WTC11 (cell line): ENCODE results near the gene TBC1D20. TPM values are rescaled to one million over a fixed set of nuclear protein-coding genes. Genes with fewer than 3 reads are reported as not detected.

Experiments used
- ATAC-seq: fragments of 200-7000 bp; cut with Tn5 transposase; 2 replicates; pipeline ENCODE4 v1.10.0; 2021; ENCODE audit warnings: mild to moderate bottlenecking, moderate library complexity
- CTCF ChIA-PET: fragments of 300-600 bp; sonication (Branson Sonifier 250); formaldehyde crosslinking; loops from one replicate; lab custom pipeline; 2021; ENCODE audit warnings: antibody characterized with exemption; lab: Charles Lee
- POLR2A ChIA-PET: fragments of 350-600 bp; sonication (Branson Sonifier 250); formaldehyde crosslinking; loops from one replicate; lab custom pipeline; 2021; ENCODE audit warnings: antibody characterized with exemption; lab: Charles Lee
- DNase-seq: peaks from one replicate; pipeline ENCODE4 v3.0.0; 2021; ENCODE audit warnings: low spot score
- H3K27ac Mint-ChIP-seq: 2 replicates; pipeline ENCODE4 v1.8.0; 2021; ENCODE audit warnings: mixed read lengths
- H3K27me3 Mint-ChIP-seq: 2 replicates; pipeline ENCODE4 v1.8.0; 2021; ENCODE audit warnings: low read depth, mild to moderate bottlenecking, moderate library complexity, mixed read lengths
- H3K36me3 Mint-ChIP-seq: 2 replicates; pipeline ENCODE4 v1.8.0; 2021; ENCODE audit warnings: mixed read lengths
- H3K4me1 Mint-ChIP-seq: 2 replicates; pipeline ENCODE4 v1.8.0; 2022; ENCODE audit warnings: mixed read lengths
- H3K4me3 Mint-ChIP-seq: 2 replicates; pipeline ENCODE4 v1.8.0; 2021; ENCODE audit warnings: mild to moderate bottlenecking, moderate library complexity, mixed read lengths
- H3K9me3 Mint-ChIP-seq: 2 replicates; pipeline ENCODE4 v1.8.0; 2021; ENCODE audit warnings: mixed read lengths
- AR ChIP-seq: fragments of 250-450 bp; sonication (Bioruptor Pico); IDR thresholded peaks from 2 replicates; pipeline ENCODE4 v1.9.0; 2021; ENCODE audit warnings: mild to moderate bottlenecking
- CTCF ChIP-seq: fragments of 200-600 bp; IDR thresholded peaks from 2 replicates; pipeline ENCODE4 v1.8.0; 2022; ENCODE audit warnings: antibody characterized with exemption
- E2F5 ChIP-seq: sonication (generic); formaldehyde crosslinking; IDR thresholded peaks from 2 replicates; pipeline ENCODE4 v1.8.1; 2022; ENCODE audit warnings: mild to moderate bottlenecking, moderate library complexity, missing genetic modification reagents
- ELF4 ChIP-seq: sonication (generic); formaldehyde crosslinking; IDR thresholded peaks from 2 replicates; pipeline ENCODE4 v1.8.1; 2022; ENCODE audit warnings: low read depth, mild to moderate bottlenecking, moderate library complexity, missing genetic modification reagents
- FOXJ3 ChIP-seq: sonication (generic); formaldehyde crosslinking; IDR thresholded peaks from 2 replicates; pipeline ENCODE4 v1.9.0; 2021; ENCODE audit warnings: missing genetic modification reagents, mild to moderate bottlenecking, borderline replicate concordance
- FOXP4 ChIP-seq: sonication (generic); formaldehyde crosslinking; IDR thresholded peaks from 2 replicates; pipeline ENCODE4 v1.8.0; 2022; ENCODE audit warnings: mild to moderate bottlenecking, missing genetic modification reagents
- GTF2I ChIP-seq: fragments of 250-450 bp; sonication (Bioruptor Pico); conservative IDR thresholded peaks from 2 replicates; pipeline ENCODE4 v1.4.0; 2021; ENCODE audit warnings: mild to moderate bottlenecking
- HMGA2 ChIP-seq: fragments of 250-450 bp; sonication (Bioruptor Pico); IDR thresholded peaks from 2 replicates; pipeline ENCODE4 v1.4.0; 2021; ENCODE audit warnings: mild to moderate bottlenecking, moderate library complexity
- MAX ChIP-seq: sonication (generic); formaldehyde crosslinking; IDR thresholded peaks from 2 replicates; pipeline ENCODE4 v1.8.0; 2022; ENCODE audit warnings: mild to moderate bottlenecking, missing genetic modification reagents
- NR1H2 ChIP-seq: sonication (generic); formaldehyde crosslinking; IDR thresholded peaks from 2 replicates; pipeline ENCODE4 v1.9.0; 2021; ENCODE audit warnings: mild to moderate bottlenecking, moderate library complexity, missing genetic modification reagents
- NR2C2 ChIP-seq: sonication (generic); formaldehyde crosslinking; IDR thresholded peaks from 2 replicates; pipeline ENCODE4 v1.8.0; 2022; ENCODE audit warnings: mild to moderate bottlenecking, missing genetic modification reagents
- RORB ChIP-seq: fragments of 250-450 bp; sonication (Bioruptor Pico); IDR thresholded peaks from 2 replicates; pipeline ENCODE4 v1.9.0; 2021; ENCODE audit warnings: mild to moderate bottlenecking
- SOX15 ChIP-seq: fragments of 250-450 bp; sonication (Bioruptor Pico); IDR thresholded peaks from 2 replicates; pipeline ENCODE4 v1.9.0; 2021; ENCODE audit warnings: mild to moderate bottlenecking
- SP1 ChIP-seq: sonication (generic); formaldehyde crosslinking; conservative IDR thresholded peaks from 2 replicates; pipeline ENCODE4 v1.8.1; 2022; ENCODE audit warnings: missing genetic modification reagents
- TEAD4 ChIP-seq: sonication (generic); formaldehyde crosslinking; IDR thresholded peaks from 2 replicates; pipeline ENCODE4 v1.8.0; 2022; ENCODE audit warnings: mild to moderate bottlenecking, missing genetic modification reagents
- USF1 ChIP-seq: sonication (generic); formaldehyde crosslinking; IDR thresholded peaks from 2 replicates; pipeline ENCODE4 v1.8.0; 2022; ENCODE audit warnings: mild to moderate bottlenecking, missing genetic modification reagents
- ZNF121 ChIP-seq: sonication (generic); formaldehyde crosslinking; IDR thresholded peaks from 2 replicates; pipeline ENCODE4 v1.8.0; 2023; ENCODE audit warnings: missing genetic modification reagents
- ZNF232 ChIP-seq: sonication (generic); formaldehyde crosslinking; IDR thresholded peaks from 2 replicates; pipeline ENCODE4 v1.8.0; 2022; ENCODE audit warnings: mild to moderate bottlenecking, missing genetic modification reagents
- ZNF416 ChIP-seq: fragments of 250-450 bp; sonication (Bioruptor Pico); IDR thresholded peaks from 2 replicates; pipeline ENCODE4 v1.9.0; 2021; ENCODE audit warnings: mild to moderate bottlenecking, inconsistent platforms
- ZNF423 ChIP-seq: fragments of 250-450 bp; sonication (Bioruptor Pico); IDR thresholded peaks from 2 replicates; pipeline ENCODE4 v2.1.2; 2022; ENCODE audit warnings: mild to moderate bottlenecking, moderate library complexity
- ZNF425 ChIP-seq: fragments of 250-450 bp; sonication (Bioruptor Pico); conservative IDR thresholded peaks from 2 replicates; pipeline ENCODE4 v1.9.0; 2021; ENCODE audit warnings: mild to moderate bottlenecking
- total RNA-seq: library from RNA; stranded (reverse); gene quantifications from 3 replicates; pipeline ENCODE4 v1.2.3, GENCODE V29; 2021

TBC1D20 gene
- total RNA-seq, 1 experiment from 2014 or later, result 14.6 TPM

GRCh38 chr20:481167-481566 is 18.8 kb upstream of the TBC1D20 start:
- no peaks in the 10 kb centered on the region for H3K4me1 Mint-ChIP-seq
- TF ChIP-seq ZNF416 (CRISPR knock-in tag), result no peak
- no peak for TF ChIP-seq CTCF
- TF ChIP-seq ELF4 (CRISPR knock-in tag), result no peak
- TF ChIP-seq E2F5, result no peak
- TF ChIP-seq NR2C2 (CRISPR knock-in tag), result no peak
- no peak for TF ChIP-seq ZNF232 (CRISPR knock-in tag)
- TF ChIP-seq USF1 (CRISPR knock-in tag), result no peak
- TF ChIP-seq TEAD4 (CRISPR knock-in tag), result no peak
- no peak for TF ChIP-seq RORB (CRISPR knock-in tag)
- POLR2A ChIA-PET, result no interaction called here
- H3K27ac Mint-ChIP-seq, result no peak overlapping the region
- ATAC-seq (no peak), DNase-seq (no peak)
- no peaks in the 10 kb centered on the region for H3K27me3 Mint-ChIP-seq
- CTCF ChIA-PET, result interaction anchor here (0.9 kb wide), 1 partner anchor 50 kb away, joined by 3 read pairs; no protein-coding TSS in a partner anchor
- H3K36me3 Mint-ChIP-seq, result peaks cover 64% of the 10 kb centered on the region
- H3K9me3 Mint-ChIP-seq, result no peaks in the 10 kb centered on the region
- no peak overlapping the region for H3K4me3 Mint-ChIP-seq

- DNase-seq, result no peak
- no peak overlapping the region for H3K27ac Mint-ChIP-seq
- H3K4me3 Mint-ChIP-seq, result no peak overlapping the region
- H3K36me3 Mint-ChIP-seq, result peaks cover 57% of the 10 kb centered on the region
- H3K4me1 Mint-ChIP-seq, result no peaks in the 10 kb centered on the region
- no peak for TF ChIP-seq ZNF425 (CRISPR knock-in tag)
- no peak for TF ChIP-seq SP1 (CRISPR knock-in tag)
- no peak for TF ChIP-seq FOXJ3 (CRISPR knock-in tag)
- no peak for TF ChIP-seq GTF2I (CRISPR knock-in tag)
- no peak for TF ChIP-seq USF1 (CRISPR knock-in tag)
- TF ChIP-seq NR1H2 (CRISPR knock-in tag), result no peak
- ChIA-PET POLR2A (no interaction called here), CTCF (no interaction called here)
- H3K27me3 Mint-ChIP-seq, result no peaks in the 10 kb centered on the region
- H3K9me3 Mint-ChIP-seq, result no peaks in the 10 kb centered on the region
- no peak for ATAC-seq
Measured at GRCh38 chr20:480044-480443, 17.7 kb upstream of the TBC1D20 start.

- H3K27ac Mint-ChIP-seq, result no peak overlapping the region
- H3K36me3 Mint-ChIP-seq, result peaks cover 57% of the 10 kb centered on the region
- H3K9me3 Mint-ChIP-seq, result no peaks in the 10 kb centered on the region
- H3K4me1 Mint-ChIP-seq, result no peaks in the 10 kb centered on the region
- no peaks in the 10 kb centered on the region for H3K27me3 Mint-ChIP-seq
- DNase-seq, result no peak
- CTCF ChIA-PET, result no interaction called here
- ATAC-seq, result no peak
- no peak overlapping the region for H3K4me3 Mint-ChIP-seq
- POLR2A ChIA-PET, result no interaction called here
- no peak for TF ChIP-seq SOX15 (CRISPR knock-in tag)
- TF ChIP-seq ZNF121 (CRISPR knock-in tag), result no peak
- no peak for TF ChIP-seq AR (CRISPR knock-in tag)
- no peak for TF ChIP-seq ZNF423 (CRISPR knock-in tag)
- no peak for TF ChIP-seq E2F5
- no peak for TF ChIP-seq HMGA2 (CRISPR knock-in tag)
- no peak for TF ChIP-seq RORB (CRISPR knock-in tag)
- TF ChIP-seq FOXP4 (CRISPR knock-in tag), result no peak
- no peak for TF ChIP-seq MAX
Measured at GRCh38 chr20:479487-479886, 17.2 kb upstream of the TBC1D20 start.
